ENCODE data around the gene CRHR1. TPM values are rescaled to one million over a fixed set of nuclear protein-coding genes. Genes with fewer than 3 reads are reported as not detected.

Gene CRHR1
- total RNA-seq, 1 donor from 2014 or later: not detected

GRCh38 chr17:45814622-45815606 lies 30.8 kb downstream of the CRHR1 start:
- peaks cover 8% of the 10 kb centered on the region for H3K27me3 ChIP-seq (ENCODE audit: control insufficient read depth, insufficient read depth, low read length)
- TF ChIP-seq, protein P1, sequence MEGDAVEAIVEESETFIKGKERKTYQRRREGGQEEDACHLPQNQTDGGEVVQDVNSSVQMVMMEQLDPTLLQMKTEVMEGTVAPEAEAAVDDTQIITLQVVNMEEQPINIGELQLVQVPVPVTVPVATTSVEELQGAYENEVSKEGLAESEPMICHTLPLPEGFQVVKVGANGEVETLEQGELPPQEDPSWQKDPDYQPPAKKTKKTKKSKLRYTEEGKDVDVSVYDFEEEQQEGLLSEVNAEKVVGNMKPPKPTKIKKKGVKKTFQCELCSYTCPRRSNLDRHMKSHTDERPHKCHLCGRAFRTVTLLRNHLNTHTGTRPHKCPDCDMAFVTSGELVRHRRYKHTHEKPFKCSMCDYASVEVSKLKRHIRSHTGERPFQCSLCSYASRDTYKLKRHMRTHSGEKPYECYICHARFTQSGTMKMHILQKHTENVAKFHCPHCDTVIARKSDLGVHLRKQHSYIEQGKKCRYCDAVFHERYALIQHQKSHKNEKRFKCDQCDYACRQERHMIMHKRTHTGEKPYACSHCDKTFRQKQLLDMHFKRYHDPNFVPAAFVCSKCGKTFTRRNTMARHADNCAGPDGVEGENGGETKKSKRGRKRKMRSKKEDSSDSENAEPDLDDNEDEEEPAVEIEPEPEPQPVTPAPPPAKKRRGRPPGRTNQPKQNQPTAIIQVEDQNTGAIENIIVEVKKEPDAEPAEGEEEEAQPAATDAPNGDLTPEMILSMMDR (IDR thresholded peaks at IDR 0.05; ENCODE audit: insufficient read depth, low read length, severe bottlenecking): no peak
- DNase-seq (ENCODE audit: low read depth): no peak
- no peaks in the 10 kb centered on the region for H3K36me3 ChIP-seq (ENCODE audit: control insufficient read depth, insufficient read depth, low read length)
- no peak overlapping the region for H3K4me3 ChIP-seq (ENCODE audit: low read depth, low read length)
- FAIRE-seq: no peak

GRCh38 chr17:45815752-45816151 lies 31.6 kb downstream of the CRHR1 start:
- DNase-seq (ENCODE audit: low read depth) (no peak), FAIRE-seq (no peak)
- H3K4me3 ChIP-seq (ENCODE audit: low read depth, low read length): no peak overlapping the region
- H3K36me3 ChIP-seq (ENCODE audit: control insufficient read depth, insufficient read depth, low read length): no peaks in the 10 kb centered on the region
- peaks cover 8% of the 10 kb centered on the region for H3K27me3 ChIP-seq (ENCODE audit: control insufficient read depth, insufficient read depth, low read length)
- TF ChIP-seq, protein P1 (IDR thresholded peaks at IDR 0.05; ENCODE audit: insufficient read depth, low read length, severe bottlenecking): no peak

DNA sequence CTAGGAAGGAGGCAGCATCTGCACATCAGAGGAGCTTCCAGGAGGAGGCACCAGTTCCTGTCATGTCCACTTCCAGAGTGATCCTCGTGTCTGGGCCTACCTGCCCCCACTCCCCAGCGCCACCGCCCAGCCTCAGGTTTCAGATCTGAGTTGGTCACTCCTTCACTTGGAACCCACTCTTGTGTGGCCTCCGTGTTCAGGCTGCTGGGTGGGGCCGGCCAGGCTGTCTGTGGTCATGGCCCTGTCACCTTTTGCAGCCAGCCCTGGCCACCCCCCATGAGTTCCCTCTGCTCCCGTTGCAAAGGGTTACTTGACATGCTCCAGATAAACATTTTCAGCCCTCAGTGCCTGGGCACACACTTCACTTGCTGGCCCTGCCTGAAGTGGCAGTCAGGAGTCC lies 33.9 kb downstream of the CRHR1 start:
- H3K4me3 ChIP-seq (ENCODE audit: low read depth, low read length): no peak overlapping the region
- no peak for FAIRE-seq
- no peak for DNase-seq (ENCODE audit: low read depth)
- TF ChIP-seq, protein P1 (IDR thresholded peaks at IDR 0.05; ENCODE audit: insufficient read depth, low read length, severe bottlenecking): no peak
- no peaks in the 10 kb centered on the region for H3K36me3 ChIP-seq (ENCODE audit: control insufficient read depth, insufficient read depth, low read length)
- peaks cover 8% of the 10 kb centered on the region for H3K27me3 ChIP-seq (ENCODE audit: control insufficient read depth, insufficient read depth, low read length)

DNA sequence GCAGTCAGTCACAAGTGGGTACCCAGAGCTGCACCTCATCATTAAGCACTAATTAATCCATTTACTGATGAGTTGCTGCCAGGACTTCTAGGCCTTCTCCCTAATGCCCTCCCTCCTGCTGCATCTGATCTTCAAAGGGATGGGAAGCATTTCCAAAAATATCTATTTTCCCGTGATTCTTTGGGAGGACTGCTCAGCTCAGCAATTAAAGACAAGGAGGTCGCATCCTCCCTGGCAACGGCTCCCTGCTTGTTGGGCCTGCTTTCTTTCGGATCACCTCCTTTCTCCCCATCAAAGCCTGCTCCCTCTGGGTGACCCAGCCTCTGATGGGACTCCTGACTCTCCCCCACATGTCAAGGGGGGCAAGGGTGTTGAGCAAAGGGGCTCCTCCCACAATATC lies 34.6 kb downstream of the CRHR1 start:
- no peak overlapping the region for H3K4me3 ChIP-seq (ENCODE audit: low read depth, low read length)
- no peak for DNase-seq (ENCODE audit: low read depth)
- FAIRE-seq: no peak
- H3K36me3 ChIP-seq (ENCODE audit: control insufficient read depth, insufficient read depth, low read length): no peaks in the 10 kb centered on the region
- peaks cover 3% of the 10 kb centered on the region for H3K27me3 ChIP-seq (ENCODE audit: control insufficient read depth, insufficient read depth, low read length)
- TF ChIP-seq, protein P1 (IDR thresholded peaks at IDR 0.05; ENCODE audit: insufficient read depth, low read length, severe bottlenecking): no peak

GRCh38 chr17:45819632-45820031 lies 35.5 kb downstream of the CRHR1 start:
- Histone ChIP-seq H3K36me3 (ENCODE audit: control insufficient read depth, insufficient read depth, low read length) (no peaks in the 10 kb centered on the region), H3K4me3 (ENCODE audit: low read depth, low read length) (no peak overlapping the region), H3K27me3 (ENCODE audit: control insufficient read depth, insufficient read depth, low read length) (peaks cover 2% of the 10 kb centered on the region)
- no peak for FAIRE-seq
- DNase-seq (ENCODE audit: low read depth): no peak
- TF ChIP-seq, protein P1 (IDR thresholded peaks at IDR 0.05; ENCODE audit: insufficient read depth, low read length, severe bottlenecking): no peak

Measured in bronchial epithelial cell (primary cell).